Stimulated activated CD4-positive, alpha-beta T cell treated with anti-CD3 and anti-CD28 coated beads, Interleukin-4, amount 100 ng/mL, for 1 hour (primary cell): ENCODE data around the gene BRPF3.

ENCODE experiments used
- DNase-seq: peaks from one replicate; pipeline ENCODE4 v3.0.0-alpha.2; 2020

BRPF3 gene

DNA sequence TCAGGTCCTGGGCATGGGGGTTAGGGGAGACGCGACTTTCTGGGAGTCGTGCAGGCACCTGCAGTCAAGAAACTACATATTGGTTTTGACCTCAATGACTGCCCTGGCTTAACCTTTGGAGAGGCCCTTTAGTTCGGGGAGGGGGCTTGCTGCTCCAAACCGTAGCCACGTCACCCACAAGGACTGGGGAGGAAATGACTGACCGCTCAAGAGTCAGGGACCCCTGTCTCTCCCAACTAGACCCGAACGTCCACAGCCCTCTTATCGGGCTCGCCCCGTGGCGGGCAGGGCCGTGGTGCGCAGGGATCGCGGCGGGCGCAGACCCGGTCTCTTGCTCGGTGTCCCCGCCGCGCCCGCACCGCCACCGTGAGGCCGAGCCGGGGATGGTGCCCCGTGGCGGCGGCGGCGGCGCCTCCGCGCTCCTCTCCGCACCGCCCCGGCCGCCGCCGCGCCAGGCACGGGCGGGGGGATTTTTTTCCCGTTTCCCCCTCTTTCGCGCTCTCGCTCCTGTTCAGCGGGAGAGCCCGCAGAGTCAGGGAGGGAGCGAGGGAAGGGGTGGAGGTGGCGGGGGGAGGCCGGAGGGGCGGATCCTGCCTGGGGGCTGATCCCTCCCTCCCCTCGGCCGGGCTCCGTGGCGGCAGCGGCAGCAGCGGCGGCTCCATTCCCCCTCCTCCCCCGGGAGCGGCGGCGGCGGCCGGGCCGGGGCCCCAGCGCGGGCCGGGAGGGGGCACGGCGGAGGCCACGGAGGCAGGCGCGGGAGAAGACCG lies at the start of gene BRPF3:
BRPF3 (plus strand) TSS at position 632 of the 767 bp plus-strand sequence. CDS start 3,579 bp downstream, outside the sequence.
- peak; percentile 78 for DNase-seq

DNA sequence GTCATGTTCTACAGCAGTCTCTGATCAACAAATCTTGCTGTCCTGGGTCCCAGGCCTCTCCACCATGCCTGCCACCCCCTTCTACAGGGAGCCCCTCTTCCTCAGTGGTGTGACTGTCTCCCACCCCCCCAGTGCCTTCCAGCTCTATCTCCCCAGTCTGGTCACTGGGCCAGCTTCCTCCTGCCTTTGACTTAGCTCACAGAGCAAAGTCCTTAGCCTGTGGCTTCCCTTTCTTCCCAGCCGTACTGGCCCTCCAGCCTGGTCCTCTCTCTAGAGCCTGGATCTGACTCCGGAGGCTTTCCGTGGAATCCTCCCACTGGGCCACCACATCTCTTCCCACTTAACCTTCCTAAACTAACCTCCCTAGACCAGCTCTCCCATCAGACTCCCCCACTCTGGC lies 49.2 kb upstream of the BRPF3 start:
- no peak for DNase-seq

DNA sequence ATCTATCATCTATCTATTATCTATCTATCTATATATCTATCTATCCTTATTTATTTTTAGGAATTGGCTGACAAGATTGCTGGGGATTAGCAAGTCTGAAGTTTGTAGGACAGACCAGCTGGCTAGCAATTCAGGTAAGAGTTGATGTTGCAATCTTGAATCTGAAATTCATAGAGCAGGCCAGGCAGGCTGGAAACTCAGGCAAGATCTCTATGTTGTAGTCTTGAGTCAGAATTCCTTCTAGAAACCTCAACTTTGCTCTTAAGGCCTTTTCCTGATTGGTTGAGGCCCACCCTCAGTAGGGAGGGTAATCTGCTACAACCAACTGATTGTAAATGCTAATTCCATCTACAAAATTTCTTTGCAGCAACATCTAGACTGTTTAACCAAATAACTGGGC lies 47.1 kb upstream of the BRPF3 start:
- no peak for DNase-seq

DNA sequence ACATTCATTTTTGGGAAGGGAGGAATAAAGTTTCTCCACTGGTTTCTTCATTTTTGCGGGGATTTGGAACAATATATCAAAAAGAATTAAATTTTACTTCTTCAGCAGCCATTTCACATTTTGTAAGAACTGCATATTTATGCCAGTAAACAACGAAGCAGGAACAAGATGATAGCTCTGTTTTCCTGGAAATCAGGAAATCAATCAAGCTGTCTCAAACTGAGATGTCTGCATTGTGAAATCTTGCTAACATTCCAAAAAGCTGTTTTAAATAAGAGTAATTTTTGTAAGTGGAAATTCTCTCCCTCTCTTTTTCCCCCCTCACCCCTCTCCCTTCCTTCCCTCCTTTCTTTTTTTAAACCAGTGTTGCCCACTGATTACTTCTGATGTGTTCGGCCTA lies 46.3 kb upstream of the BRPF3 start:
- DNase-seq, result no peak

DNA sequence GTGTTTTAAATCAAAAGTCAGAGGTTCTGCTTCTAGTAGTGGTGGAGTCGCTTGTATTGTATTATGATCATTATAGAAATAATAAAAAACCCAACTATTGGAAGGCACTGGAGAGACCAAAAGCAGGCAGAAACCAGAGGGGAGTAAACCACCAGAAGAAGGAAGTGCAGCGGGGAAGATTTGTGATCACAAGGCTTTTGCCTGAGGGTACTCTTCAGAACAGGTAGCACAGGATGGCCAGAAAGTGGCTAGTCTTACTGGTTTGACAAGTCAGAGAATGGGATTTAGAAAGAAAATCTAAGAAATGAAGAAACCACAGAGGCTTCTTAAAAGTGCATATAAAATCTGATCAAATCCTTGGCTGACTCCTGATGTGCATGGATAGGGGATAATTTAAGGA lies 42.3 kb upstream of the BRPF3 start:
- DNase-seq, result no peak

DNA sequence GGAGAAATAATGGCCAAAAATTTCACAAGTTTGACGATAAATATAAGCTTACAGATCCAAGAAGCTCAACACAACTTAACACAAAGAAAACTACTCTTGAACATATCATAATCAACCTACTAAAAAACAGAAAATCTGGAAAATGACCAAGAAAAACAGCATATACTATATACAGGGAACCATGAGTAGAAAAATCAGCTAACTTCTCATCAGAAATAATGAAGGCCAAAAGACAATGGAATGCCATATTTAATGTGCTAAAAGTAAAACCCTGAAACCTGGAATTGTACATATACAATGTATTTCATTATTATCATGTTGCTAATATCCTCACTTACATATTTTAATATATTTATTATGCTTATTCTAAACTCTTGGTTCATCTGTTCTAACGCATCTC lies 40.9 kb upstream of the BRPF3 start:
- no peak for DNase-seq

DNA sequence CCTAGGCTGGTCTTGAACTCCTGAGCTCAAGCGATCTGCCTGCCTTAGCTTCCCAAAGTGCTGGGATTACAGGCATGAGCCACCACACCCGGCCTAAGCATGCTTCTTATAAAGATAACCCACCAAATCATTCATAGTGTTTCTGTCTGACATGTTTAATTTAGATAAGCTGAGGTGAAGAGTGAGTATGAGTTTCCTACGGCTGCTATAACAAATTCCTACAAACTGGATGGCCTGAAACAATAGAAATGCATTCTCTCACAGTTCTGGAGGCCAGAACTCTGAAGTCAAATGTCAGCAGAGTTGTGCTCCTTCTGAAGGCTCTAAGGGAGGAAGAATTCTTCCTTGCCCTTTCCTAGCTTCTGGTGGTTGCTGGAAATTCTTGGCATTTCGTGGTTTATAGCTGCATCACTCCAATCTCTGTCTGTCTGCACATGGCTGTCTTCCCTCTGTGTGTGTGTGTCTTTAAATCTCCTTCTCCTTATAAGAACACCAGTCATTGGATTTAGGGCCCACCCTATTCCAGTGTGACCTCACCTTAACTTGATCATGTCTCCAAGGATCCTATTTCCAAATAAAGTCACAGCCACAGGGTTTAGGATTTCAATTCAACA lies 36.3 kb upstream of the BRPF3 start:
- DNase-seq, result no peak

DNA sequence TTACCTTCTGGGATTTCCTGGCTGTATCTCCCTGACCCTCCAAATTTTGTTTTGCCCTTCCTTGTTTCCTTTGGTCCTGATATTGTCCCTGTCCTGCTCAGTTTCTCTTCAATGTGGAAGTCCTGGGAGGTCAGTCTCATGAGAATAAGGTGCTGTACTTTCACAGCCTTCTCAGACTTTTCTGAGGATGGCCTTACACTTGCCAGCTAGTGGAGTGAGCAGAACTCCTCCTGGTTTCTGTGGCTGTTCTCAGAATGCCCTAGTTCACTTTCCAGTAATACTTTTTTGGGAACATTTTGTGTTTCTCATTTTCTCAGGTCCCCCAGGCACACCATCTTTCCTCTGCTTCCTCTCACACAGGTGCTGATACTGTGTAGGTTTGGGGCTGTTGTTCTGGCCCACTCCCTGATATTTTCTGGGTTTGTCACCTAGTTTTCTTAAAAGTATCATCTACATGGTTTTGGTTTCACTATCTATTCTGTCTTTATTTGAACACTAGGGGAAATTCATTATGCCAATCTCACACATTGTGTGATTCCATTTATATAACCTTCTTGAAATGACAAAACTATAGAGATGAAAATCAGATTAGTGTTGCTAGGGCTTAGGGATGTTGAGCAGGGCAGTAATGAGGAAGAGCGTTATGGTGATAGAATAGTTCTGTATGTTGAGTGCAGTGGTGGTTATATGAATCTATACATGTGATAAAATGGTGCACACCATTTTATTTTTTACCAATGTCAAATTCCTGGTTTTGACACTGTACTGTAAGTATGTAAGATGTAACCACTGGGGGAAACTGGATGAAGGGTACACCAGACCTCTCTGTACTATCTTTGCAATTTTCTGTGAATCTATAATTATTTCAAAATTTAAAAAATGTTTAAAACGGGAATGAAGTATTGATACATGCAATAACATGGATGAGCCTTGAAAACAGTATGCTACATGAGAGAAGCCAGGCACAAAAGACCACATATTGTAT lies 27.2 kb upstream of the BRPF3 start:
- no peak for DNase-seq

DNA sequence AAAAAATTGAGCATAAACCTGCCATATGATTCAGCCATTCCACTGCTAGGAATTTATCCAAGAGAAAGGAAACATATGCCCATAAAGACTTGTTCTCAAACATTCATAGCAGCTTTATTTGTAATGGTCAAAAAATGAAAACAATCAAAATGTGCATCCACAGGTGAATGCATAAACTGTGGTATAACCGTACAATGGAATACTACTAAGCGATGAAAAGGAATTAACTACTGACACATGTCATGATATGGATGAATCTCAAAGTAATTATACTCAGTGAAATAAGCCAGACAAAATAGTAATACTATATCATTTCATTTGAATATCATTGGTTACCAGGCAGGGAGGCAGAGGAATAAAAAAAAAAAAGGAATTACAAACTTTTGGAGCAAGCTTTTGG lies 25.8 kb upstream of the BRPF3 start:
- DNase-seq, result no peak

DNA sequence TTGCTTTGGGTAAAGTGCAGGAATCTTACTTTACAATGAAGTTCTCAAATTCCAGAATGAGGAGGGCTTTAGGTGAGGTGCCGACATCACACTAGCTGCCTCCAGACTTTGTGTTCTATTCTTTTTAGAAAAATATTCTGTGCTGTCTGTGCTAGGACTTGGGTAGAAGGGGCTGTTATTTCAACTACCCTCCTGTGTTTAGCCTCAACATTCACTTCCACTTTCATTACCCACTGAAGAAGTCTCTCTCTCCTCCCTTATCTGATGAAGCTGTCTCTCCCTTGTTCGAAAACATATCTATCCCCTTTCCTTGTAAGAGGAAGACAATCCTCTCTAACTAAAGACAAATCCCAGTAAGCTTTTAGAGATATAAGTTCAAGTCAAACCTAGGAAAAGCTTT lies 25.0 kb upstream of the BRPF3 start:
- DNase-seq, result no peak

DNA sequence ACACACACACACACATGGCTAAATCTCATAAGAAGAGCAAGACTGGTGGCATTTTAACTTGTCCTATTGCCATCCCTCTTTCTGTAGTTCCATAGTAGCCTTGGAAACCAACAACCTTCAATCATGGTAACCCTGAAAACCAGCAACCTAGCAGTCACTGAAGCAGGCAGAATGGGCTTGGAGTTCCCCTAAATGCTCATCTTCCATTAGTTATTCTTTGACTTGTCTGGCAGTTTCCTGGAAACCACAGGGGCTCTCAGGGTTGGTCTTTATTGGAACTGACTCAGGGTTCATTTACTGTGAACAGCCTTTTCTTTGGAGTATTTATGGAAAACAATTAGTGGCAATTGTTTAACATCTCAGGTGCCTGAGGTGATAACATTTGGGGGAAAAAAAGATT lies 19.4 kb upstream of the BRPF3 start:
- no peak for DNase-seq

DNA sequence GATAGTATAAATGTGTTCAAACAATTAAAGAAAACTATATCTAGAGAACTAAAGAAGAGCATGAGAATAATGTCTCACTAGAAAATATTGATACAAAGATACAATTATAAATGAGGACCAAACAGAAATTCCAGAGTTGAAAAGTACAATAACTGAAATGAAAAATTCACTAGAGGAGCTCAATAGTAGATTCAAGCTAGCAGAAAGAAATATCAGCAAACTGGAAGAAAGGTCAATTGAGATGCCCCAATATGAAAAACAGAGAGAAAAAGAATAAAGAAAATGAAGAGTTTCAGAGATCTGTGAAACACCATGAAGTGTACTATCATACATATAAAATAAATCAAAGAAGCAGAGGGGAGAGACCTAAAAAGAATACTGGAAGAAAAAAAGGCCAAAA lies 18.0 kb upstream of the BRPF3 start:
- no peak for DNase-seq

DNA sequence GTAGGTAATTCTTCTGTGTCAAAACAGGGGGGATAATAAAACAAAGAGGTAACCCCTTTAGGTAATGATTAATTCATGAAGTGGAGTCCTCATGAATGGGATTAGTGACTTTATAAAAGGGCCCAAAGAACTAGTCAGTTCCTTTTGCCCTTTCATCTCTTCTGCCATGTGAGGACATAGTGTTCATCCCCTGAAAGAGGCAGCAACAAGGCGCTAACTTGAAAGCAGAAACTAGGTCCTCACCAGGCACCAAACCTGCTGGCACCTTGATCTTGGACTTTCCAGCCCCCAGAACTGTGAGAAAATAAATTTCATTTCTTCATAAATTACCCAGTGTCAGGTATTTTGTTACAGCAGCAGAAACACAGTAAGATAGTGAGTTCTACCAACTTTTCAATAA lies 16.4 kb upstream of the BRPF3 start:
- DNase-seq, result no peak

DNA sequence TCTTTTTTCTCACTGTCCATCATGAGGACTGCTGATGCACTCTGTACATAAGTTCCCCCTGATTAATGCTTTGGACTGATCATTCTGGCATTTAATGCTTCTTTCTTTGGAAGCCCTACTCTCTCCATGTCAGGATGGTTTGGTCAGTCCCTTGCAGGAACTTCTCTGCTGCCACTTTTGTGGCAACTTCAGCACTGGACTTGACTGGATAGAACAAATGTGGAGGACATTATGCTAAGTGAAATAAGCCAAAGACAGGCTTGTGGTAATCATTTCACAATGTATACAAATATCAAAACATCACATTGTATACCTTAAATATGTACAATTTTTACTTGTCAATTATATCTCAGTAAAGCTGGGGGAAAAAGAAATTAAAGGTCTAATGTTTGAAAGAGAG lies 12.2 kb upstream of the BRPF3 start:
- no peak for DNase-seq

DNA sequence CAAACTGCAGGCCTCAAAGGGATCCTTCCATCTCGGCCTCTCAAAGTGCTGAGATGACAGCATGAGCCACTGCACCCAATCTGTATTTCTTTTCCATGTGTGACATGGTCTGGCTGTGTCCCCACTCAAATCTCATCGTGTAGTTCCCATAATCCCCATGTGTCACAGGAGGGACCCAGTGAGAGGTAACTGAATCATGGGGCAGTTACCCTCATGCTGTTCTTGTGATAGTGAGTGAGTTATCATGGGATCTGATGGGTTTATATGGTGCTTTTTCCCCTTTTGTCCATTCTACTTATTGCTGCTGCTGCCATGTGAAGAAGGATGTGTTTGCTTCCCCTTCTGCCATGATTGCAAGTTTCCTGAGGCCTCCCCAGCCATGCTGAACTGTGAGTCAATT lies 10.3 kb upstream of the BRPF3 start:
- DNase-seq, result no peak

DNA sequence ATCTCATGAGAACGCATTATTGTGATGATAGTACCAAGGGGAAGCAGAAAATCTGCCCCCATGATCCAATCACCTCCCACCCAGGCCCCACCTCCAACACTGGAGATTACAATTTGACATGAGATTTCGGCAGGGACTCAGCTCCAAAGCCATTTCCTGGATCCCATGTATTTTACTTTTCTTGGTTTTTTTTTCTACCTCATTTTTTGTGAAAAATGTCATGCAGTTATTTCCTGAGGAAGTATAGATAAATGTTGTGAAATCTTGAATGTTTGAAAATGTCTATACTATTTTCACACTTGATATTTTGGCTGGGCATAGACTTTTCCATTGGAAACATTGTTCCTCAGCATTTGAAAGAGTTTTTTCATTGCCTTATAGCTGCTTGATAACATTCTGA lies 9.1 kb upstream of the BRPF3 start:
- no peak for DNase-seq

DNA sequence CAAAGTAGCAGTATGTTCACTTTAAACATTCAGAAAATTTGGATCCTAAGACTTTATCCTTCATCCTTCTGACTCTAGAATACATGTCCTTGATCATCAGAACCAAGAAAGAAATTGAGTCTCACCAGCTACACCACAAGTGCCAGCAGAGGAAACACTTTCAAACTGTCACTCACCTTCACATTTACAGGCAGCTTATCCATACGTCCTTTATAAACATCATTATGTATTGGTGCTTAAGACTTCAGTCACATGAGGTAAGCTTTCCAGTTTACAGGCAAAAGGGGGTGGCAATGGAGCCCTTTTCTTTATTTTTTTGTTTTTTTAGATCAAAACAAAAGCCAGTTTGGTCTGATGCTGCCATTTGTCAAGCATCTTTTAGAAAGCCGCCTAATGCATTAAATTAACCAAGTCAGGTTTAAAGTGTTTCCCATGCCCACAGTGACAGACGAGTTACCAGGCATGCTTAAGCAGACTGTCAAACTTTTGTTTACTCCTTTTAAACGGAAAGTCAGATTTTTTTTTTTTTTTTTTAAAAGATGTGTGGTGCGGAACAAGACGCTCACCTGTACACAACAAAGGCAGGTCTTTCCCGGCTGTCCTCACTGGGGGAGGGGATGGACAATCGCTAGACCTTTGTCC lies 952 bp upstream of the BRPF3 start:
- no peak for DNase-seq

DNA sequence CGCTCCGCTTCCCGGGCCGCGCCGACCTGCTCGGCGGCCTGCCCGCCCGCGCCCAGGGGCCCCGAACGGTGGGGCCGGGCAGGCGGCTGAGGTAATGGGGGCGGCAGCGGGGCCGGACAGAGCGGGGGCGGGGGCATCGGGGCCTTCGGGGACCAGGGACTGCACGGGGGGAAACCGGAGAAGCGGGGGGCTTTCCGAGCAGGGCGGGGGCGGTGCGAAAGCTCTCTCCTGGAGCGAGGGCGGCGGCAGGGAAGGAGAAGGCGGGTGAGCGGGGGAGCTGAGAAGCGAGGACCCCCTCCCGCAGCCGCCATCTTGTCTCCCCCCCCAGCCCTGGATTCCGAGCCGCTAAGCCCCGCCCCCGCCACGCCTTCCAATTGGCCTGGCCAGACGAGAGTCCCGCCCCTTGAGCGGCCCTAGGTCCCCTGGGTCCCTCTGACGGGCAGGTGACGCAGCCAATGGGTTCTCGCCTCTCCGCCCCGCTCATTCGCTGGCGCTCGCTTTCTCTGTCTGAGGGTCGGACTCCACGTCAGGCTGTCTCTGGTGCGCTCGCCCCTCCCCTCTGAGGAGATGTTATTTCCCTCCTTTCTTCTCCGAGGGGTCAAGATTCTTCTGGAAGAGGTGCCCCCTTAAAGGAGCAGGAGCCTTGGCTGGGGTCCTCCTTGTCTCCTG lies 470 bp downstream of the BRPF3 start:
- DNase-seq, result peak; percentile 100

DNA sequence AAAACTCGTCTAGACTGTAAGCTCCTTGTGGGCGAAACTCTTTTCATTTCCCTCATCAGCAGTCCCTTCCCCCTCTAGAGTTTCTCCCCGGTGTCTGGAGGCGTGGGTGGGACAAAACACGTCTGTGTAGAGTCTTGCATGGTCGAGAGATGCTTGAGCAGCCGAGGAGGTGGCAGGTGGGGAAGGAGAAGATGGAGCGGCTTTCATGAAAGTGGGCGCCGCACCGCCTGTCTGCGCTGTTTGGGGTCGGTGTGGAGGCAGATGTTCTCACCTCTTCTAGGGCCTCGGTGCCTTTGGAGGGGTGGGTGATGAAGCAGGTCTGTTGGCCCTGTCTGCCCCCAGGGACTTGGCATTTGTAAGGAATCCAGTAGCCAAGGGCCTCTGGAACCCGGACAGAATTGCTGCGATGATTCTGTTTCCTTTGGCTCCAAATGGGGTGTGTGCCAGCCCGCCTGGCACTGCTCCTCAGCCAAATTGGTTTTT lies 1.2 kb downstream of the BRPF3 start:
- DNase-seq, result no peak

DNA sequence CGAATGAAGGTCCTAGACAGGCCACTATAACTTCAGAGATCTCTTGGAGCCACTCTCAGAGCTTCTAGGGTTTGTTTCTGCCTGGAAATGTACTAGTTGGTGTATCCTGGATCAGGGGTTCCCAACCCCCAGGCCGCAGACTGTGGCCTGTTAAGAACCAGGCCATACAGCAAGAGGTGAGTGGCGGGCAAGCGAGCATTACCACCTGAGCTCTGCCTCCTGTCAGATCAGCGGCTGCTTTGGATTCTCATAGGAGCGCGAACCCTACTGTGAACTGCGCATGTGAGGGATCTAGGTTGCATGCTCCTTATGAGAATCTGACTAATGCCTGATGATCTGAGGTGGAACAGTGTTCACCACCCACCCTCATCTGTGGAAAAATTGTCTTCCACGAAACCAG lies 2.4 kb downstream of the BRPF3 start:
- no peak for DNase-seq

DNA sequence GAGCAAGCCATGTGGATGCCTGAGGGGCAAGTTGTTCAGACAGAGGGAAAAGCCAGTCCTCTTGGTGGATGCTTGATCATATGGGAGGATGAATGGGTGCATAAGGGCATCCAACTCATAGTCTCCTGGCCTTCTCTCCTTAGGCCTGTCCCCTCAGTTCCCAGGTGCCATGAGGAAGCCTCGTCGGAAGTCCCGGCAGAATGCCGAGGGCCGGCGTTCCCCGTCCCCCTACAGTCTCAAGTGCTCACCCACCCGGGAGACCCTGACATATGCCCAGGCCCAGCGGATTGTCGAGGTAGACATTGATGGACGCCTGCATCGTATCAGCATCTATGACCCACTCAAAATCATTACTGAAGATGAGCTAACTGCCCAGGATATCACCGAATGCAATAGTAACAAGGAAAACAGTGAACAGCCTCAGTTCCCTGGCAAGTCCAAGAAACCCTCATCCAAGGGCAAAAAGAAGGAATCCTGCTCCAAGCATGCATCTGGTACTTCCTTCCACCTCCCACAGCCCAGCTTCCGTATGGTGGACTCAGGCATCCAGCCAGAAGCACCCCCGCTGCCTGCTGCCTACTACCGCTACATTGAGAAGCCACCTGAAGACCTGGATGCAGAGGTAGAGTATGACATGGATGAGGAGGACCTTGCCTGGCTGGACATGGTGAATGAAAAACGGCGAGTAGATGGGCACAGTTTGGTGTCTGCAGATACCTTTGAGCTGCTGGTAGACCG lies 3.8 kb downstream of the BRPF3 start:
- DNase-seq, result no peak
